GM23338 (cell line): ENCODE data around the gene PLET1. TPM values are rescaled to one million over a fixed set of nuclear protein-coding genes. Genes with fewer than 3 reads are reported as not detected.

ENCODE experiments used
- ATAC-seq: fragments of 200-7000 bp; cut with Tn5 transposase; 3 replicates; pipeline ENCODE4 v1.9.1; 2020
- DNase-seq: peaks from one replicate; pipeline ENCODE4 v3.0.0-alpha.2; 2015; ENCODE audit warnings: low spot score
- H2AFZ ChIP-seq: fragments of 200-600 bp; sonication (generic); 2 replicates; pipeline ENCODE4 v1.8.0; 2016; ENCODE audit warnings: antibody characterized with exemption, mild to moderate bottlenecking, moderate library complexity
- H3F3A ChIP-seq: fragments of 200-600 bp; sonication (generic); replicated peaks from 2 replicates; pipeline ENCODE4 v1.8.0; 2017; ENCODE audit warnings: antibody characterized with exemption, mixed run types, low read depth
- H3K27ac ChIP-seq: fragments of 200-600 bp; sonication (generic); 2 replicates; pipeline ENCODE4 v1.6.1; 2016; ENCODE audit warnings: low read depth
- H3K27me3 ChIP-seq: fragments of 200-600 bp; sonication (generic); 2 replicates; pipeline ENCODE4 v1.8.0; 2016; ENCODE audit warnings: mild to moderate bottlenecking, mixed run types, moderate library complexity; ENCODE audit not compliant: insufficient read depth
- H3K36me3 ChIP-seq: fragments of 200-600 bp; sonication (generic); 2 replicates; pipeline ENCODE4 v1.8.0; 2016; ENCODE audit warnings: mild to moderate bottlenecking; ENCODE audit not compliant: insufficient read depth
- H3K4me1 ChIP-seq: fragments of 200-600 bp; sonication (generic); 2 replicates; pipeline ENCODE4 v1.8.0; 2016; ENCODE audit warnings: mild to moderate bottlenecking, moderate library complexity; ENCODE audit not compliant: insufficient read depth
- H3K4me2 ChIP-seq: fragments of 200-600 bp; sonication (generic); 2 replicates; pipeline ENCODE4 v1.7.1; 2017; ENCODE audit warnings: mixed run types
- H3K4me3 ChIP-seq: fragments of 200-600 bp; sonication (generic); 2 replicates; pipeline ENCODE4 v1.6.1; 2016; ENCODE audit warnings: mixed run types
- H3K79me2 ChIP-seq: fragments of 200-600 bp; sonication (generic); replicated peaks from 2 replicates; pipeline ENCODE4 v1.8.0; 2017; ENCODE audit warnings: mild to moderate bottlenecking; ENCODE audit not compliant: insufficient read depth
- H3K9me2 ChIP-seq: fragments of 200-600 bp; sonication (generic); 2 replicates; pipeline ENCODE4 v1.8.0; 2017; ENCODE audit not compliant: insufficient read depth
- H4K20me1 ChIP-seq: fragments of 200-600 bp; sonication (generic); replicated peaks from 2 replicates; pipeline ENCODE4 v1.8.0; 2017; ENCODE audit warnings: mild to moderate bottlenecking; ENCODE audit not compliant: insufficient read depth
- H3K27ac Mint-ChIP-seq: 2 replicates; pipeline ENCODE4 v1.8.0; 2020; ENCODE audit warnings: inconsistent platforms, mild to moderate bottlenecking, moderate library complexity, mixed read lengths
- H3K27me3 Mint-ChIP-seq: 3 replicates; pipeline ENCODE4 v1.8.0; 2022; ENCODE audit warnings: low read depth, mild to moderate bottlenecking, moderate library complexity, mixed read lengths, inconsistent platforms; ENCODE audit not compliant: insufficient read depth, poor library complexity
- H3K36me3 Mint-ChIP-seq: 3 replicates; pipeline ENCODE4 v1.8.0; 2021; ENCODE audit warnings: low read depth, mild to moderate bottlenecking, inconsistent platforms, moderate library complexity, mixed read lengths
- H3K4me1 Mint-ChIP-seq: 3 replicates; pipeline ENCODE4 v1.8.0; 2020; ENCODE audit warnings: mild to moderate bottlenecking, inconsistent platforms, mixed read lengths
- H3K4me3 Mint-ChIP-seq: 3 replicates; pipeline ENCODE4 v1.8.0; 2021; ENCODE audit warnings: moderate library complexity, mild to moderate bottlenecking, inconsistent platforms, mixed read lengths
- H3K9me3 Mint-ChIP-seq: 3 replicates; pipeline ENCODE4 v1.8.0; 2020; ENCODE audit warnings: moderate library complexity, mild to moderate bottlenecking, inconsistent platforms, mixed read lengths
- CREB1 ChIP-seq: fragments of 250-450 bp; sonication (Bioruptor Pico); IDR thresholded peaks from 2 replicates; pipeline ENCODE4 v1.5.0; 2020; ENCODE audit warnings: low read depth, mild to moderate bottlenecking, moderate library complexity
- CTCF ChIP-seq, 2 experiments: fragments of 200-600 bp in 1 of 2; sonication (generic) in 1 of 2; conservative IDR thresholded peaks; 2 replicates each; pipeline versions ENCODE4 v1.5.1 to v1.6.1; 2016 to 2017; ENCODE audit warnings: antibody characterized with exemption in 2 of 2, low read depth in 2 of 2, mild to moderate bottlenecking in 2 of 2, moderate library complexity in 1 of 2
- EZH2 ChIP-seq: fragments of 200-600 bp; sonication (generic); IDR thresholded peaks from one replicate; pipeline ENCODE4 v1.8.0; 2017; ENCODE audit warnings: antibody characterized with exemption, mild to moderate bottlenecking, low read depth; ENCODE audit not compliant: unreplicated experiment
- EZH2phosphoT487 ChIP-seq: fragments of 200-600 bp; sonication (generic); IDR thresholded peaks from one replicate; pipeline ENCODE4 v1.8.1; 2018; ENCODE audit warnings: antibody characterized with exemption; ENCODE audit not compliant: unreplicated experiment
- JUNB ChIP-seq: IDR thresholded peaks from one replicate; pipeline ENCODE4 v1.6.1; 2016; ENCODE audit warnings: antibody characterized with exemption; ENCODE audit not compliant: unreplicated experiment
- NANOG ChIP-seq: IDR thresholded peaks from 2 replicates; pipeline ENCODE4 v1.6.1; 2016; ENCODE audit warnings: antibody characterized with exemption, borderline replicate concordance
- POLR2AphosphoS5 ChIP-seq: IDR thresholded peaks from 2 replicates; pipeline ENCODE4 v1.6.1; 2016; ENCODE audit warnings: antibody characterized with exemption, low read depth
- STAT1 ChIP-seq: IDR thresholded peaks from one replicate; pipeline ENCODE4 v1.6.1; 2016; ENCODE audit warnings: antibody characterized with exemption; ENCODE audit not compliant: unreplicated experiment
- ZNF114 ChIP-seq: fragments of 250-450 bp; sonication (Bioruptor Pico); IDR thresholded peaks from 2 replicates; pipeline ENCODE4 v1.5.0; 2020; ENCODE audit warnings: mild to moderate bottlenecking, moderate library complexity
- ZNF331 ChIP-seq: fragments of 250-450 bp; sonication (Bioruptor Pico); IDR thresholded peaks from 2 replicates; pipeline ENCODE4 v1.5.0; 2020; ENCODE audit warnings: low read depth, mild to moderate bottlenecking, moderate library complexity
- polyA plus RNA-seq: library from polyadenylated mRNA; unstranded; fragments of >200 nt; fragmentation: Nextera tagmentation; extraction: Ambion mirVana; gene quantifications from 2 replicates; pipeline ENCODE4 v1.2.1, GENCODE V29; 2016
- total RNA-seq: library from RNA; depleted of rRNA; stranded (reverse); fragments of >200 nt; shearing (Covaris generic); gene quantifications from 2 replicates; pipeline ENCODE4 v1.2.3, GENCODE V29; 2014
- TF ChIP-seq, protein P1 (sequence below): fragments of 250-450 bp; sonication (Bioruptor Pico); IDR thresholded peaks from 2 replicates; pipeline ENCODE4 v1.5.0; 2020; ENCODE audit warnings: mild to moderate bottlenecking, moderate library complexity
- TF ChIP-seq, protein P2 (sequence below): IDR thresholded peaks from one replicate; pipeline ENCODE4 v1.6.1; 2018; ENCODE audit warnings: antibody characterized with exemption; ENCODE audit not compliant: unreplicated experiment
- TF ChIP-seq, protein P3 (sequence below): IDR thresholded peaks from 2 replicates; pipeline ENCODE4 v1.6.1; 2016; ENCODE audit warnings: antibody characterized with exemption

Gene PLET1
- total and polyA plus RNA-seq, 2 experiments from 2014 or later = not detected

GRCh38 chr11:112298535-112298934 lies 37.9 kb upstream of the PLET1 start:
- no peaks in the 10 kb centered on the region for H3K9me3 Mint-ChIP-seq
- no peak for ATAC-seq
- H4K20me1 ChIP-seq = no peaks in the 10 kb centered on the region
- H3K9me2 ChIP-seq = no peaks in the 10 kb centered on the region
- H3F3A ChIP-seq = no peaks in the 10 kb centered on the region
- peaks cover 2% of the 10 kb centered on the region for H3K27me3 Mint-ChIP-seq
- peaks cover 24% of the 10 kb centered on the region for H3K4me1 Mint-ChIP-seq
- H3K79me2 ChIP-seq = no peaks in the 10 kb centered on the region
- no peak overlapping the region for H2AFZ ChIP-seq
- peaks cover 13% of the 10 kb centered on the region for H3K4me1 ChIP-seq
- no peaks in the 10 kb centered on the region for H3K27me3 ChIP-seq
- H3K27ac Mint-ChIP-seq = no peak overlapping the region
- H3K4me3 ChIP-seq = no peak overlapping the region
- no peak overlapping the region for H3K4me3 Mint-ChIP-seq
- TF ChIP-seq EZH2 (no peak), NANOG (no peak), CREB1 (no peak), EZH2phosphoT487 (no peak), POLR2AphosphoS5 (no peak), ZNF114 (CRISPR knock-in tag) (no peak), JUNB (no peak), CTCF (conservative IDR thresholded peaks at IDR 0.05; ENCODE audit: low read depth in 2 of 2) (no peak), ZNF331 (CRISPR knock-in tag) (no peak), STAT1 (no peak)
- TF ChIP-seq, protein P1, sequence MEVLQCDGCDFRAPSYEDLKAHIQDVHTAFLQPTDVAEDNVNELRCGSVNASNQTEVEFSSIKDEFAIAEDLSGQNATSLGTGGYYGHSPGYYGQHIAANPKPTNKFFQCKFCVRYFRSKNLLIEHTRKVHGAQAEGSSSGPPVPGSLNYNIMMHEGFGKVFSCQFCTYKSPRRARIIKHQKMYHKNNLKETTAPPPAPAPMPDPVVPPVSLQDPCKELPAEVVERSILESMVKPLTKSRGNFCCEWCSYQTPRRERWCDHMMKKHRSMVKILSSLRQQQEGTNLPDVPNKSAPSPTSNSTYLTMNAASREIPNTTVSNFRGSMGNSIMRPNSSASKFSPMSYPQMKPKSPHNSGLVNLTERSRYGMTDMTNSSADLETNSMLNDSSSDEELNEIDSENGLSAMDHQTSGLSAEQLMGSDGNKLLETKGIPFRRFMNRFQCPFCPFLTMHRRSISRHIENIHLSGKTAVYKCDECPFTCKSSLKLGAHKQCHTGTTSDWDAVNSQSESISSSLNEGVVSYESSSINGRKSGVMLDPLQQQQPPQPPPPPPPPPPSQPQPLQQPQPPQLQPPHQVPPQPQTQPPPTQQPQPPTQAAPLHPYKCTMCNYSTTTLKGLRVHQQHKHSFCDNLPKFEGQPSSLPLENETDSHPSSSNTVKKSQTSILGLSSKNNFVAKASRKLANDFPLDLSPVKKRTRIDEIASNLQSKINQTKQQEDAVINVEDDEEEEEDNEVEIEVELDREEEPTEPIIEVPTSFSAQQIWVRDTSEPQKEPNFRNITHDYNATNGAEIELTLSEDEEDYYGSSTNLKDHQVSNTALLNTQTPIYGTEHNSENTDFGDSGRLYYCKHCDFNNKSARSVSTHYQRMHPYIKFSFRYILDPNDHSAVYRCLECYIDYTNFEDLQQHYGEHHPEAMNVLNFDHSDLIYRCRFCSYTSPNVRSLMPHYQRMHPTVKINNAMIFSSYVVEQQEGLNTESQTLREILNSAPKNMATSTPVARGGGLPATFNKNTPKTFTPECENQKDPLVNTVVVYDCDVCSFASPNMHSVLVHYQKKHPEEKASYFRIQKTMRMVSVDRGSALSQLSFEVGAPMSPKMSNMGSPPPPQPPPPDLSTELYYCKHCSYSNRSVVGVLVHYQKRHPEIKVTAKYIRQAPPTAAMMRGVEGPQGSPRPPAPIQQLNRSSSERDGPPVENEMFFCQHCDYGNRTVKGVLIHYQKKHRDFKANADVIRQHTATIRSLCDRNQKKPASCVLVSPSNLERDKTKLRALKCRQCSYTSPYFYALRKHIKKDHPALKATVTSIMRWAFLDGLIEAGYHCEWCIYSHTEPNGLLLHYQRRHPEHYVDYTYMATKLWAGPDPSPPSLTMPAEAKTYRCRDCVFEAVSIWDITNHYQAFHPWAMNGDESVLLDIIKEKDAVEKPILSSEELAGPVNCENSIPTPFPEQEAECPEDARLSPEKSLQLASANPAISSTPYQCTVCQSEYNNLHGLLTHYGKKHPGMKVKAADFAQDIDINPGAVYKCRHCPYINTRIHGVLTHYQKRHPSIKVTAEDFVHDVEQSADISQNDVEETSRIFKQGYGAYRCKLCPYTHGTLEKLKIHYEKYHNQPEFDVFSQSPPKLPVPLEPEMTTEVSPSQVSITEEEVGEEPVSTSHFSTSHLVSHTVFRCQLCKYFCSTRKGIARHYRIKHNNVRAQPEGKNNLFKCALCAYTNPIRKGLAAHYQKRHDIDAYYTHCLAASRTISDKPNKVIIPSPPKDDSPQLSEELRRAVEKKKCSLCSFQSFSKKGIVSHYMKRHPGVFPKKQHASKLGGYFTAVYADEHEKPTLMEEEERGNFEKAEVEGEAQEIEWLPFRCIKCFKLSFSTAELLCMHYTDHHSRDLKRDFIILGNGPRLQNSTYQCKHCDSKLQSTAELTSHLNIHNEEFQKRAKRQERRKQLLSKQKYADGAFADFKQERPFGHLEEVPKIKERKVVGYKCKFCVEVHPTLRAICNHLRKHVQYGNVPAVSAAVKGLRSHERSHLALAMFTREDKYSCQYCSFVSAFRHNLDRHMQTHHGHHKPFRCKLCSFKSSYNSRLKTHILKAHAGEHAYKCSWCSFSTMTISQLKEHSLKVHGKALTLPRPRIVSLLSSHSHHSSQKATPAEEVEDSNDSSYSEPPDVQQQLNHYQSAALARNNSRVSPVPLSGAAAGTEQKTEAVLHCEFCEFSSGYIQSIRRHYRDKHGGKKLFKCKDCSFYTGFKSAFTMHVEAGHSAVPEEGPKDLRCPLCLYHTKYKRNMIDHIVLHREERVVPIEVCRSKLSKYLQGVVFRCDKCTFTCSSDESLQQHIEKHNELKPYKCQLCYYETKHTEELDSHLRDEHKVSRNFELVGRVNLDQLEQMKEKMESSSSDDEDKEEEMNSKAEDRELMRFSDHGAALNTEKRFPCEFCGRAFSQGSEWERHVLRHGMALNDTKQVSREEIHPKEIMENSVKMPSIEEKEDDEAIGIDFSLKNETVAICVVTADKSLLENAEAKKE (CRISPR knock-in tag) = no peak
- TF ChIP-seq, protein P2, sequence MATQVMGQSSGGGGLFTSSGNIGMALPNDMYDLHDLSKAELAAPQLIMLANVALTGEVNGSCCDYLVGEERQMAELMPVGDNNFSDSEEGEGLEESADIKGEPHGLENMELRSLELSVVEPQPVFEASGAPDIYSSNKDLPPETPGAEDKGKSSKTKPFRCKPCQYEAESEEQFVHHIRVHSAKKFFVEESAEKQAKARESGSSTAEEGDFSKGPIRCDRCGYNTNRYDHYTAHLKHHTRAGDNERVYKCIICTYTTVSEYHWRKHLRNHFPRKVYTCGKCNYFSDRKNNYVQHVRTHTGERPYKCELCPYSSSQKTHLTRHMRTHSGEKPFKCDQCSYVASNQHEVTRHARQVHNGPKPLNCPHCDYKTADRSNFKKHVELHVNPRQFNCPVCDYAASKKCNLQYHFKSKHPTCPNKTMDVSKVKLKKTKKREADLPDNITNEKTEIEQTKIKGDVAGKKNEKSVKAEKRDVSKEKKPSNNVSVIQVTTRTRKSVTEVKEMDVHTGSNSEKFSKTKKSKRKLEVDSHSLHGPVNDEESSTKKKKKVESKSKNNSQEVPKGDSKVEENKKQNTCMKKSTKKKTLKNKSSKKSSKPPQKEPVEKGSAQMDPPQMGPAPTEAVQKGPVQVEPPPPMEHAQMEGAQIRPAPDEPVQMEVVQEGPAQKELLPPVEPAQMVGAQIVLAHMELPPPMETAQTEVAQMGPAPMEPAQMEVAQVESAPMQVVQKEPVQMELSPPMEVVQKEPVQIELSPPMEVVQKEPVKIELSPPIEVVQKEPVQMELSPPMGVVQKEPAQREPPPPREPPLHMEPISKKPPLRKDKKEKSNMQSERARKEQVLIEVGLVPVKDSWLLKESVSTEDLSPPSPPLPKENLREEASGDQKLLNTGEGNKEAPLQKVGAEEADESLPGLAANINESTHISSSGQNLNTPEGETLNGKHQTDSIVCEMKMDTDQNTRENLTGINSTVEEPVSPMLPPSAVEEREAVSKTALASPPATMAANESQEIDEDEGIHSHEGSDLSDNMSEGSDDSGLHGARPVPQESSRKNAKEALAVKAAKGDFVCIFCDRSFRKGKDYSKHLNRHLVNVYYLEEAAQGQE = no peak
- TF ChIP-seq, protein P3, sequence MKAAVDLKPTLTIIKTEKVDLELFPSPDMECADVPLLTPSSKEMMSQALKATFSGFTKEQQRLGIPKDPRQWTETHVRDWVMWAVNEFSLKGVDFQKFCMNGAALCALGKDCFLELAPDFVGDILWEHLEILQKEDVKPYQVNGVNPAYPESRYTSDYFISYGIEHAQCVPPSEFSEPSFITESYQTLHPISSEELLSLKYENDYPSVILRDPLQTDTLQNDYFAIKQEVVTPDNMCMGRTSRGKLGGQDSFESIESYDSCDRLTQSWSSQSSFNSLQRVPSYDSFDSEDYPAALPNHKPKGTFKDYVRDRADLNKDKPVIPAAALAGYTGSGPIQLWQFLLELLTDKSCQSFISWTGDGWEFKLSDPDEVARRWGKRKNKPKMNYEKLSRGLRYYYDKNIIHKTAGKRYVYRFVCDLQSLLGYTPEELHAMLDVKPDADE = no peak
- H3K4me2 ChIP-seq = no peak overlapping the region
- H3K36me3 Mint-ChIP-seq = no peaks in the 10 kb centered on the region
- no peak for DNase-seq
- no peaks in the 10 kb centered on the region for H3K36me3 ChIP-seq
- H3K27ac ChIP-seq = no peak overlapping the region
